Measurements from ENCODE around the gene CAPN1. TPM values are rescaled to one million over a fixed set of nuclear protein-coding genes. Genes with fewer than 3 reads are reported as not detected.
A peak's percentile ranks its signal among the peaks of the same experiment; 100 is the strongest.

Gene CAPN1
- total RNA-seq, 2 experiments from 2014 or later: 89.9 to 111 TPM

DNA sequence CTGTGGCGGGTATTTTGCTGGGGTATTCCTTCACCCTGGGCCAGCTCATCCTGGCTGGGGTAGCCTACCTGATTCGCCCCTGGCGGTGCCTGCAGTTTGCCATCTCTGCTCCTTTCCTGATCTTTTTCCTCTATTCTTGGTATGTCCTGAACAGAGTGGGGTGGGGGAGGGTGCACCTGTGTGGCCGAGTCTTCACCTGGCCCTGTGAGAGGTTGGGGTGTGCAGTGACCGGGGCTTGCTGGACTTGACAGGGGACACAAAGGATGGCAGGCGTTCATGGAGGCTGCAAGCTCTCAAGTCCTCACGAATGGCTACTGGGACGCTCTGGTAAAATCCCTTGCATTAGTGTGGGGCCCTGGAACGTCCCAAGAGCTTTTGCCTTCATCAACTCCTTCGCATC, 39.3 kb downstream of the CAPN1 start:
- no peak overlapping the region for H2AFZ ChIP-seq (ENCODE audit: low read length)

DNA sequence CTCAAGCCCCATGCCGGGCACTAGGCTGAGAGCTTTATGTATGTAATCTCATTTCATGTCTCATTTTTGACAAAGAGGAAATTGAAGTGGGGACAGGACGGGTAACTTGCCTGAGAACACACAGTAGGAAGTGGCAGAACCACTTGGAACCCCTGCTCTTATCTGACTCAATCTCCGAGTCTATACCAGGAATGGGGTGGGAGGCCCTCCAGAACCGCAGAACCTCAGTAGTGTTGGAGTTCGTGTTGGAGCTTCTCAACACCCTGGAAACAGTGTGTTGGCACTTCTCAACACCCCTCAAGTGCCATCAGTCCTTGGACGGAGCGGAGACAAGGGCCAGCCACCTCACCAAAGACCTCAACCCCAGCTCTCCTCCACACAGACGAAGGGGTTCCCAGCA, 41.3 kb downstream of the CAPN1 start:
- no TSS peak for BruUV-seq (replicated peaks)
- intact Hi-C loops (cut with micrococcal nuclease; ENCODE audit: unreplicated experiment): loop anchor here (10.0 kb wide), 1 partner anchor 92 kb away; the partner anchor contains the start of gene CDC42EP2

More for the DNA sequence above, 39.3 kb downstream of the CAPN1 start:
- no peak for TF ChIP-seq EZH2phosphoT487 (IDR thresholded peaks at IDR 0.05; ENCODE audit: borderline replicate concordance, low read depth, low read length)
- TF ChIP-seq, protein P1, sequence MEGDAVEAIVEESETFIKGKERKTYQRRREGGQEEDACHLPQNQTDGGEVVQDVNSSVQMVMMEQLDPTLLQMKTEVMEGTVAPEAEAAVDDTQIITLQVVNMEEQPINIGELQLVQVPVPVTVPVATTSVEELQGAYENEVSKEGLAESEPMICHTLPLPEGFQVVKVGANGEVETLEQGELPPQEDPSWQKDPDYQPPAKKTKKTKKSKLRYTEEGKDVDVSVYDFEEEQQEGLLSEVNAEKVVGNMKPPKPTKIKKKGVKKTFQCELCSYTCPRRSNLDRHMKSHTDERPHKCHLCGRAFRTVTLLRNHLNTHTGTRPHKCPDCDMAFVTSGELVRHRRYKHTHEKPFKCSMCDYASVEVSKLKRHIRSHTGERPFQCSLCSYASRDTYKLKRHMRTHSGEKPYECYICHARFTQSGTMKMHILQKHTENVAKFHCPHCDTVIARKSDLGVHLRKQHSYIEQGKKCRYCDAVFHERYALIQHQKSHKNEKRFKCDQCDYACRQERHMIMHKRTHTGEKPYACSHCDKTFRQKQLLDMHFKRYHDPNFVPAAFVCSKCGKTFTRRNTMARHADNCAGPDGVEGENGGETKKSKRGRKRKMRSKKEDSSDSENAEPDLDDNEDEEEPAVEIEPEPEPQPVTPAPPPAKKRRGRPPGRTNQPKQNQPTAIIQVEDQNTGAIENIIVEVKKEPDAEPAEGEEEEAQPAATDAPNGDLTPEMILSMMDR (conservative IDR thresholded peaks at IDR 0.05; ENCODE audit: low read length): no peak
- no peaks in the 10 kb centered on the region for H4K20me1 ChIP-seq (ENCODE audit: insufficient read depth, low read length)
- CTCF ChIA-PET (ENCODE audit: unreplicated experiment): no interaction called here
- H3K36me3 ChIP-seq (ENCODE audit: insufficient read depth, low read length): no peaks in the 10 kb centered on the region
- BruUV-seq (replicated peaks): no TSS peak
- no peaks in the 10 kb centered on the region for H3K9me3 ChIP-seq (ENCODE audit: low read length)
- POLR2A ChIA-PET: interaction anchor here (0.6 kb wide), 1 partner anchor 128 kb away, joined by 3 read pairs; no protein-coding TSS in a partner anchor
- H3K9me2 ChIP-seq (ENCODE audit: insufficient read depth, low read length): no peaks in the 10 kb centered on the region
- DNase-seq (ENCODE audit: low spot score): no peak
- no peak overlapping the region for H3K4me3 ChIP-seq (ENCODE audit: low read depth, low read length, poor library complexity, severe bottlenecking)
- no peaks in the 10 kb centered on the region for H3K79me2 ChIP-seq (ENCODE audit: insufficient read depth, low read depth, low read length)
- H3K4me1 ChIP-seq (ENCODE audit: insufficient read depth, low read length, poor library complexity, severe bottlenecking): peaks cover 13% of the 10 kb centered on the region
- no peak overlapping the region for H3K4me2 ChIP-seq (ENCODE audit: low read length)
- intact Hi-C loops (cut with micrococcal nuclease; ENCODE audit: unreplicated experiment): loop anchor here (10.0 kb wide), 1 partner anchor 94 kb away; the partner anchor contains the start of gene CDC42EP2
- H3K27ac ChIP-seq (ENCODE audit: low read depth, low read length, poor library complexity, severe bottlenecking): no peak overlapping the region

DNA sequence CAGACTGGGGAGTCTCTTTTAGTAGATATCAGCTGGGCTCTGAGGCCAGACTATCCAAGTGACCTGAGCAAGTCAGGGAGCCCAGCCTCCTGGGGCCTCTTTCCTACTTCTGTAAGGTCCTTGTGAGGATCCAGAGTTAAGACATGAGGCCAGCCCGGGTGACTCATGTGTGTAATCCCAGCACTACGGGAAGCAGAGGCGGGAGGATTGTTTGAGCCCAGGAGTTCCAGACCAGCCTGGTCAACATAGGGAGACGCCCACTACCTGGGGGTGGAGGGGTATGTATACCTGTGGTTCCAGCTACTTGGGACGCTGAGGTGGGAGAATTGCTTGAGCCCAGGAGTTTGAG, 43.2 kb downstream of the CAPN1 start:
- no peak overlapping the region for H3K4me3 ChIP-seq (ENCODE audit: low read depth, low read length, poor library complexity, severe bottlenecking)
- peak overlapping the region; percentile 96 for H2AFZ ChIP-seq (ENCODE audit: low read length)
- H3K4me2 ChIP-seq (ENCODE audit: low read length): peak overlapping the region; percentile 91
- peaks cover 16% of the 10 kb centered on the region for H3K4me1 ChIP-seq (ENCODE audit: insufficient read depth, low read length, poor library complexity, severe bottlenecking)
- no peaks in the 10 kb centered on the region for H3K36me3 ChIP-seq (ENCODE audit: insufficient read depth, low read length)
- H3K9me2 ChIP-seq (ENCODE audit: insufficient read depth, low read length): no peaks in the 10 kb centered on the region
- H4K20me1 ChIP-seq (ENCODE audit: insufficient read depth, low read length): no peaks in the 10 kb centered on the region
- CTCF ChIA-PET (ENCODE audit: unreplicated experiment): no interaction called here
- BruUV-seq (replicated peaks): no TSS peak
- H3K9me3 ChIP-seq (ENCODE audit: low read length): no peaks in the 10 kb centered on the region
- H3K79me2 ChIP-seq (ENCODE audit: insufficient read depth, low read depth, low read length): no peaks in the 10 kb centered on the region
- TF ChIP-seq, protein P1 (conservative IDR thresholded peaks at IDR 0.05; ENCODE audit: low read length): no peak
- no peak for TF ChIP-seq EZH2phosphoT487 (IDR thresholded peaks at IDR 0.05; ENCODE audit: borderline replicate concordance, low read depth, low read length)
- no peak for DNase-seq (ENCODE audit: low spot score)
- H3K27ac ChIP-seq (ENCODE audit: low read depth, low read length, poor library complexity, severe bottlenecking): no peak overlapping the region
- intact Hi-C loops (cut with micrococcal nuclease; ENCODE audit: unreplicated experiment): loop anchor here (10.0 kb wide), 1 partner anchor 90 kb away; the partner anchor contains the start of gene CDC42EP2
- POLR2A ChIA-PET: interaction anchor here (0.7 kb wide), 1 partner anchor 77 kb away, joined by 4 read pairs; no protein-coding TSS in a partner anchor

More for the DNA sequence above, 41.3 kb downstream of the CAPN1 start:
- Histone ChIP-seq H3K9me2 (ENCODE audit: insufficient read depth, low read length) (no peaks in the 10 kb centered on the region), H4K20me1 (ENCODE audit: insufficient read depth, low read length) (no peaks in the 10 kb centered on the region), H3K4me3 (ENCODE audit: low read depth, low read length, poor library complexity, severe bottlenecking) (no peak overlapping the region), H3K79me2 (ENCODE audit: insufficient read depth, low read depth, low read length) (no peaks in the 10 kb centered on the region), H3K4me2 (ENCODE audit: low read length) (no peak overlapping the region), H3K9me3 (ENCODE audit: low read length) (no peaks in the 10 kb centered on the region), H3K27ac (ENCODE audit: low read depth, low read length, poor library complexity, severe bottlenecking) (no peak overlapping the region), H3K36me3 (ENCODE audit: insufficient read depth, low read length) (no peaks in the 10 kb centered on the region), H2AFZ (ENCODE audit: low read length) (no peak overlapping the region), H3K4me1 (ENCODE audit: insufficient read depth, low read length, poor library complexity, severe bottlenecking) (peaks cover 16% of the 10 kb centered on the region)
- TF ChIP-seq, protein P1 (conservative IDR thresholded peaks at IDR 0.05; ENCODE audit: low read length): no peak
- no peak for TF ChIP-seq EZH2phosphoT487 (IDR thresholded peaks at IDR 0.05; ENCODE audit: borderline replicate concordance, low read depth, low read length)
- no peak for DNase-seq (ENCODE audit: low spot score)
- POLR2A ChIA-PET: no interaction called here
- CTCF ChIA-PET (ENCODE audit: unreplicated experiment): no interaction called here
